HG02588 (cell line): ENCODE measurements around the gene VEZT.
"Not testable (repeated sequence)": the region's sequence is repeated elsewhere in the genome, so short reads cannot be mapped to it uniquely, and the experiment has no call there.

Experiments used
- ATAC-seq: cut with Tn5 transposase; IDR thresholded peaks from one replicate; pipeline ENCODE4 v1.9.1; 2021; ENCODE audit warnings: mild to moderate bottlenecking, moderate library complexity; ENCODE audit not compliant: unreplicated experiment

The VEZT gene

GRCh38 chr12:95224202-95225170, 6.9 kb downstream of the VEZT start:
- no peak for ATAC-seq

DNA sequence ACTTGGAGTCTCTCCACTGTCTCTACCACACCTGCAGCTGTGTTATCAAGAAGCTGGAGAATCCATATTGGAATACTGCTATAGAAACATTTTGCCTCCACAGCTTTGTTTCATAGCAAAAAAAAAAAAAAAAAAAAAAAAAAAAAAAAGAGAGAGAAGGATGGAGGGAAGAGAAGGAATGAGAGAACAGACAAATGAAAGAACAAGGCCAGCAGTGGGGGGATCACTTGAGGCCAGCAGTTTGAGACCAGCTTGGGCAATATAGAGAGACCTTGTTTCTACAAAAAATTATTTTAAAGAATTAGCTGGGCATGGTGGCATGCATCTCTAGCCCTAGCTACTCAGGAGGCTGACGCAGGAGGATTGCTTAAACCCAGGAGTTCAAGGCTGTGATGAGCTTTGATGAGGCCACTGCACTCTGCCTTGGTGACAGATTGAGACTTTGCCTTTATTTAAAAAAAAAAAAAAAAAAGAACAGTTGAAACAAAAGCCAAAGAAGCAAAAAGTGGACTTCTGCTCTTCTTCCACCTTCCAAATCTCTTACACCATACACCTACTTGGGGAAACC, 8.1 kb downstream of the VEZT start:
- no peak for ATAC-seq

- ATAC-seq, result no peak
These were observed 10.3 kb downstream of the VEZT start for GRCh38 chr12:95227818-95228356.

DNA sequence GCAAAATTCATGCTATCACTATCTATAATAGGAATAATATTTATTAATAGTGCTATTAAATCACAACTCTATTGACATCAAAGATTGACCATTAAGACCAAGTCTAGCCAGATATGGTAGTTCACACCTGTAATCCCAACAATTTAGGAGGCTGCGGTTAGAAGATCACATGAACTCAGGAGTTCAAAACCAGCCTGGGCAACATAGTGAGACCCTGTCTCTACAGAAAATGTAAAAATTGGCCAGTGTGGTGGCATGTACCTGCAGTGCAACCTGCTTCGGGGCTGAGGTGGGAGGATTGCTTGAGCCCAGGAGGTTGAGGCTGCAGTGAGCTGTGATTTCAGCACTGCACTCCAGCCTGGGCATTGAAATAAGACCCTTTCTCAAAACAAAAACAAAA, 11.0 kb downstream of the VEZT start:
- ATAC-seq, result no peak

GRCh38 chr12:95229636-95230035, 12.0 kb downstream of the VEZT start:
- ATAC-seq, result no peak

DNA sequence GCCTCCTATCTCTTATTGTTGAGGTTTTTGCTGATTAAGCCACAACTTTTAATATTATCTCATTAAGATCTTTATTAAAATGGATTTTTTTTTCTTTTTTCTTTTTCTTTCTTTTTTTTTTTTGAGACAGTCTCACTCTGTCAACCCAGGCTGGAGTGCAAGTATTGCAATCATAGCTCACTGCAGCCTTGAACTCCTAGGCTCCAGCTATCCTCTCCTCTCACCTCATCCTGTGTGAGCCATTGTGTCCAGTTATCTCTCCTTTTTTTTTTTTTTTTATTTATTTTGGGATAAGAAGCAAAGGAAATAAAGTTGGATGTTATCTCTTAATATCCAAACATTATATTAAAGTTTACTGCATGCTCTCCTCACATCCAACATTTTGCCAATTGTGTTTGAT, 12.7 kb downstream of the VEZT start:
- no peak for ATAC-seq

DNA sequence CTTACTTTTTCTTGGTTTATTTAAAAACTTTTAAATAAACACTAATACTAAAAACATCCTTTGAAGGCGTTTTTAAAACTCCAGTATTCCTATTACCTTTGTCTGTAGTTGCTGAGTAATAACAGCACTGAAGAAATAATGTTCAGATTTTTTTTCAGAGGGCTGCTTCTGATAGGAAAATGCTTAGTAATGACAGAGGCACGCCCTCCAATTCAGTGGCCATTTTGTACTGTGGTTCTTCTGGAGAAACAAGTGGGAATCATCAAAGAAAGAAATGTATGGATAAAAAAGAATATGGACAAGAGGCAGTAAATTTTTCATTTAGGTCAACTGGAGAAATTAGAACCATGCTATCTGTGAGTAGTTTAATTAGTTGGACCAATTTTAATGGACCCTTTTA, 13.6 kb downstream of the VEZT start:
- ATAC-seq, result no peak

DNA sequence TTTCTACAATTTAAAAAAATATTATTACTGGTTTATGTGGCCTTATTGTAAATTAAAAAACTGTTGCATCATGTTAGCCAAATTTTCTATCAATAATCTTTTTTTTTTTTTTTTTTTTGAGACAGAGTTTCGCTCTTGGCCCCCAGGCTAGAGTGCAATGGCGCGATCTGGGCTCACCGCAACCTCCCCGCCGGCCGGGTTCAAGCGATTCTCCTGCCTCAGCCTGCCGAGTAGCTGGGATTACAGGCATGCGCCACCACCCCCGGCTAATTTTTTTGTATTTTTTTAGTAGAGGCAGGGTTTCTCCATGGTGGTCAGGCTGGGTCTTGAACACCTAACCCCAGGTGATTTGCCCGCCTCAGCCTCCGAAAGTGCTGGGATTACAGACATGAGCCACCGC, 16.6 kb downstream of the VEZT start:
- not testable (repeated sequence) for ATAC-seq

- ATAC-seq, result not testable (repeated sequence)
These were observed 18.0 kb downstream of the VEZT start for GRCh38 chr12:95235621-95236020.

DNA sequence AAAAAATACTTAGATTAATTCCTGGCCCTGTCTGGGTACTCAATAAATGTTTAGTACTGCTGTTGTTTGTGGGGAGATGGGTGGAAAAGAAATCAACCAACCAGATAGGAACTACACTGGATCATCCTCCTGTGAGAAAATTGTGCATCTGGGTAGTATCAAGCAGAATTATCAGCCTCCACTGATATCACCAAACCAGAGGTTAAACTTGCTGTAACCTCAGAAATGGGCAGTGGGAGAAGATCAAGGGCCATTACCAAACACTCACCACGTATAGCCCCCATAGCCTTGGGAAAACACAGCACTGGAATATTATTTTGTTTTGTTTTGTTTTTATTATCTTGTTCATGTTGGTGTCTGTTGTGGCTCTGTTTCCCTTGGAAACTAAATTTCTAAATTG, 19.7 kb downstream of the VEZT start:
- ATAC-seq, result no peak

DNA sequence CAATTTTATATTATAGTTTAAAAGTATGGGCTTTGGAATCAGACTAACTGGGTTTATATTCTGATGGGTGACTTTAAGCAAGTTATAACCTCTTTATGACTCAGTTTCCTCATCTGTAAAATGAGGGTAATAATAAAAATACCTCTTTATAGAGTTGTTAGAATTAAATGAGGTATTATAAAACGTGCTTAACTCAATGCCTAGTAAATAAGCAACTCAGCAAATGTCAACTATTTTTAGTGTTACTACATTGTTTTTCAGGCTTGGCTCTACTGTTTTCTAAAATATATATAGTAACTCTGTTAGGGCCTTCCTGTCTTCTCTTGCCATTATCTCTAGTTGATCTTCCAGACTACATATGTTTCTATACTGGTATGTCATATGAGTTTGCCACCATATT, 20.5 kb downstream of the VEZT start:
- ATAC-seq, result no peak

DNA sequence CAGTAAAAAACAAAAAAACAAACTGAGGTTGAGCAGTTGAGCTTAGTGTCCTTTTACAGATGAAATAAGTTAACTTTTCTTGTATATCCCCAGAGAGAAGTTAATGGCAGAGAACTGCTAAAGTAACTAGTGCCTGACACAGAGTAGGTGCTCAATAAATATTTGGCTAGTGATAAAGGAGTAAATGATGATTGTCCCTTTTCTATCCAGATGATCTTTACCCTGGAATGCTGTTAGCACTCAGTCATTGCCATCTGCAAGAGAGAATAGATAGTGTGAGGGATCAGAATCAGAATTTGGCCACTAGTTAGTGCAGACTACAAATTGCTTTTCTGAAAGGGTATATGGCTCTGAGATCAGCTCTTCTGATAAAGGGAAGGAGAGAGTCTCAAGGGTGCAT, 21.6 kb downstream of the VEZT start:
- no peak for ATAC-seq

- ATAC-seq, result not testable (repeated sequence)
These were observed 22.2 kb downstream of the VEZT start for GRCh38 chr12:95239835-95240234.

DNA sequence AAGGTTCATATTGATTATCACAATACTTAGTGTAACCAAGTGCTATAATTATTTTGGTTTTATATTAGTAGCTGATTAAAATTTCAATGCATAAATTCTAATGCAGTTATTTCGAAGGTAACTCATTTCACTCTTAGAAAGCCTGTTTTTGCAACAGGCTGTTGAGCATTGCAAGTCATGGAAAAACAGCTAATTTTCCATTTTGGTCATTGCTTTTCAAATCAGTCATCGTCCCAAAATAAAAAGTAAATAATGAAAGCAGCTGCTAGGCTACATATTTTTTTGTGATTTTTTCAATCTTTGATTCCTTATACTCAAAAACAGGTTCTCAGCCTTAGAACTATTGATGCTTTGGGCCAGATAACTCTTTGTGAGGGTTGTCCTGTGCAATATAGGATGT, 22.9 kb downstream of the VEZT start:
- ATAC-seq, result no peak

- ATAC-seq, result not testable (repeated sequence)
These were observed 23.5 kb downstream of the VEZT start for GRCh38 chr12:95241138-95241537.

GRCh38 chr12:95241761-95242506, 24.3 kb downstream of the VEZT start:
- no peak for ATAC-seq

GRCh38 chr12:95243497-95244183, 26.0 kb downstream of the VEZT start:
- ATAC-seq, result no peak

DNA sequence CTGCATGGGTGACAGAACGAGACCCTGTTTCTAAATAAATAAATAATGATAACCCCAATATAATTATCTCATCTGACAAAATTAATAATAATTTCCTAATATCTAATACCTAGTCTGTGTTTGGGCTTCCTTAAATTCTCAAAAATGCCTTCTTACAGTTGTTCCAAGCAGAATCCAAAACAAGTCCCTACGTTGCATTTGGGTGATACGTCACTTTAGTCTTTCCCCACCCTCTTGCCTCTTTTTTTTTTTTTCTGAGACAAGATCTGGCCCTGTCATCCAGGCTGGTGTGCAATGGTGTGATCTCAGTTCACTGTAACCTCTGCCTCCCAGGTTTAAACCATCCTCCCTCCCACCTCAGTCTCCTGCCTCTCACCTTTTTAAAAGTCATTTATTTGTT, 26.7 kb downstream of the VEZT start:
- ATAC-seq, result no peak

DNA sequence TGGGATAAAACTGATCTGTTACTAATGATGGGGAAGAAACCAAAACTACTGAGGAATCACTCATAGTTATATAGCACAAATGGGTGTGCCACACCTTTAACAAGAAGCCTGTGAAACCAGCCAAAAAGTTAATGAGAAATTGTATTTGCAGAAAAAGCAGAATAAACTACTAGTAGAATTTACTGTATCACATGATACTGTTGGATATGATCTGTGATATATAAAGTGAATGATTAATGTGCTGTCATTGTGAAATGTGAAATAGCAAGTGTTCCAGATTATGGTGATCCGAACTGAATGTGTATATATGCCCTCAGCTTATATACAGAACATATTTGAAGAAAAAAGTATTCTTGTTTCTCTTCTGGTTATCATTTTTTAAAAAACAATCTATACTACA, 30.5 kb downstream of the VEZT start:
- no peak for ATAC-seq

DNA sequence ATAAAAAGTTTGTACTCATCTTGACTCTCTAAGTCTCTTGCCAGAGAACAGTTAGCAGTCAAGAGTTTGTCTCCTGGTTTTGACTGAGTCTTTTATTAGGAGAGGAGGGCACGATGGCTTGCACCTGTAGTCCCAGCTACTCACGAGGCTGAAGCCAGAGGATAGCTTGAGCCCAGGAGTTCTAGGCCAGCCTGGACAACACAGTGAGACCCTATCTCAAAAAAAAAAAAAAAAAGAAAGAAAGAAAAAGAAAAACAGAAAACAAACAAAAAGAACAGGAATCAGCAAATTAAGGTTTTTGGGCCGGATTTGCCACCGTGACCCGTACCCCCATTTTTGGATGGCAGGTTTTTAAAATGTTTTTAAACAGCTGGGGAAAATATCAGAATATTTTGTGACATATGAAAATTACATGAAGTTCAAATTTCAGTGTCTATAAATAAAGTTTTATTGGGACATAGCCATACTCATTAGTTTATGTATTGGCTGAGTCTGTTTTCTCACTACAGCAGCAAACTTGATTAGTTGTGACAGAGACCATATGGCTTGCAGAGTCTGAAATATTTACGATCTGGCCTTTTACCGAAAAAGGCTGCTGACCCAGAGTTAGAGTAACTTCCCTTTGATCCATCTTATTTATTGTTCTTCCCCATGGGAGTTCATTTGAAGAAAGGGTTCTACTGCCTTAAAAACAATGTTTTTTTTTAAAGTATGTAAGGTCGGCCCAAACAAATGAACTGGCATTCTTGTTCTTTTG, 31.2 kb downstream of the VEZT start:
- ATAC-seq, result no peak
